Measurements from ENCODE around the gene LHCGR. TPM values are rescaled to one million over a fixed set of nuclear protein-coding genes. Genes with fewer than 3 reads are reported as not detected.

The LHCGR gene
- total and polyA plus RNA-seq, 2 experiments from 2014 or later = 0.23 TPM; not detected in 1

DNA sequence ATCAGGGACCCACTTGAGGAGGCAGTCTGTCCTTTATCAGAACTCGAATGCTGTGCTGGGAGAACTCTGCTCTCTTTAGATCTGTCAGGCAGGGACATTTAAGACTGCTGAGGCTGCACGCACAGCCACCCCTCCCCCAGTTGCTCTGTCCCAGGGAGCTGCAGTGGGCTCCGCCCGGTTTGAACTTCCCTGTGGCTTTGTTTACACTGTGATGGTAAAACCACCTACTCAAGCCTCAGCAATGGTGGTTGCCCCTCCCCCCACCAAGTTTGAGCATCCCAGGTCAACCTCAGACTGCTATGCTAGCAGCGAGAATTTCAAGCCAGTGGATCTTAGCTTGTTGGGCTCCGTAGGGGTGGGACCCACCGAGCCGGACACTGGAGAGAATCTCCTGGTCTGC is 11.8 kb upstream of the LHCGR start:
- TF ChIP-seq EZH2 (IDR thresholded peaks at IDR 0.05; ENCODE audit: borderline replicate concordance) = no peak
- TF ChIP-seq, protein P1, sequence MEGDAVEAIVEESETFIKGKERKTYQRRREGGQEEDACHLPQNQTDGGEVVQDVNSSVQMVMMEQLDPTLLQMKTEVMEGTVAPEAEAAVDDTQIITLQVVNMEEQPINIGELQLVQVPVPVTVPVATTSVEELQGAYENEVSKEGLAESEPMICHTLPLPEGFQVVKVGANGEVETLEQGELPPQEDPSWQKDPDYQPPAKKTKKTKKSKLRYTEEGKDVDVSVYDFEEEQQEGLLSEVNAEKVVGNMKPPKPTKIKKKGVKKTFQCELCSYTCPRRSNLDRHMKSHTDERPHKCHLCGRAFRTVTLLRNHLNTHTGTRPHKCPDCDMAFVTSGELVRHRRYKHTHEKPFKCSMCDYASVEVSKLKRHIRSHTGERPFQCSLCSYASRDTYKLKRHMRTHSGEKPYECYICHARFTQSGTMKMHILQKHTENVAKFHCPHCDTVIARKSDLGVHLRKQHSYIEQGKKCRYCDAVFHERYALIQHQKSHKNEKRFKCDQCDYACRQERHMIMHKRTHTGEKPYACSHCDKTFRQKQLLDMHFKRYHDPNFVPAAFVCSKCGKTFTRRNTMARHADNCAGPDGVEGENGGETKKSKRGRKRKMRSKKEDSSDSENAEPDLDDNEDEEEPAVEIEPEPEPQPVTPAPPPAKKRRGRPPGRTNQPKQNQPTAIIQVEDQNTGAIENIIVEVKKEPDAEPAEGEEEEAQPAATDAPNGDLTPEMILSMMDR (IDR thresholded peaks at IDR 0.05; ENCODE audit: poor library complexity) = no peak
- TF ChIP-seq EZH2phosphoT487 (IDR thresholded peaks at IDR 0.05; ENCODE audit: low read depth, severe bottlenecking, unreplicated experiment) = no peak

DNA sequence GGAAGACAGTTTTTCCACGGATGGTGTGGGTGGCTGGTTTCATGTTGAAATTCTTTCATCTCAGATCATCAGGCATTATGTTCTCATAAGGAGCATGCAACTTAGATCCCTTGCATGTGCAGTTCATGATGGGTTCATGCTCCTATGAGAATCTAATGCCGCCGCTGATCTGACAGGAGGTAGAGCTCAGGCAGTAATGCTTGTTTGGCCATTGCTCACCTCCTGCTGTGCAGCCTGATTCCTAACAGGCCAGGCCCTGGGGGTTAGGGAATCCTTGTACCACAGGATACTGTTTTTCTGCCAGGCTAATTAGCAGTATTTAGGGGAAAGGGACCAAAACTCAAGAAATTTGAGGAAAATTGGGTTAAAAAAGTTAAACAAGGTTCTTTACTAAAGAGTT is 5.3 kb upstream of the LHCGR start:
- H3K4me3 ChIP-seq = no peak overlapping the region
- H3K4me1 ChIP-seq (ENCODE audit: insufficient read depth) = no peaks in the 10 kb centered on the region
- no peaks in the 10 kb centered on the region for H3K79me2 ChIP-seq
- H3K27me3 ChIP-seq = peaks cover 5% of the 10 kb centered on the region
- H3K9me3 ChIP-seq (ENCODE audit: low read depth) = no peaks in the 10 kb centered on the region
- no peak overlapping the region for H3K4me2 ChIP-seq
- TF ChIP-seq EZH2 (IDR thresholded peaks at IDR 0.05; ENCODE audit: borderline replicate concordance) (no peak), EZH2phosphoT487 (IDR thresholded peaks at IDR 0.05; ENCODE audit: low read depth, severe bottlenecking, unreplicated experiment) (no peak)
- TF ChIP-seq, protein P1 (IDR thresholded peaks at IDR 0.05; ENCODE audit: poor library complexity) = no peak
- no peak overlapping the region for H2AFZ ChIP-seq
- H4K20me1 ChIP-seq (ENCODE audit: insufficient read depth, poor library complexity, severe bottlenecking) = no peaks in the 10 kb centered on the region
- H3K36me3 ChIP-seq (replicated peaks; ENCODE audit: insufficient read depth, low read depth) = no peaks in the 10 kb centered on the region
- DNase-seq (ENCODE audit: low spot score) = no peak
- H3K9me2 ChIP-seq (replicated peaks; ENCODE audit: insufficient read depth) = no peaks in the 10 kb centered on the region
- WGBS (ENCODE audit: low lambda C conversion rate, missing lambda C conversion rate) = 82% methylated on average over 3 of the region's 3 CpGs
- H3K27ac ChIP-seq = no peak overlapping the region

More for the DNA sequence above, 11.8 kb upstream of the LHCGR start:
- Histone ChIP-seq H2AFZ (no peak overlapping the region), H4K20me1 (ENCODE audit: insufficient read depth, poor library complexity, severe bottlenecking) (no peaks in the 10 kb centered on the region), H3K4me2 (no peak overlapping the region), H3K36me3 (replicated peaks; ENCODE audit: insufficient read depth, low read depth) (no peaks in the 10 kb centered on the region), H3K4me3 (no peak overlapping the region), H3K27me3 (no peaks in the 10 kb centered on the region), H3K4me1 (ENCODE audit: insufficient read depth) (no peaks in the 10 kb centered on the region), H3K79me2 (no peaks in the 10 kb centered on the region), H3K9me2 (replicated peaks; ENCODE audit: insufficient read depth) (no peaks in the 10 kb centered on the region), H3K27ac (no peak overlapping the region), H3K9me3 (ENCODE audit: low read depth) (no peaks in the 10 kb centered on the region)
- peak; percentile 54 for DNase-seq (ENCODE audit: low spot score)
- 53% methylated on average over 8 of the region's 8 CpGs for WGBS (ENCODE audit: low lambda C conversion rate, missing lambda C conversion rate)

DNA sequence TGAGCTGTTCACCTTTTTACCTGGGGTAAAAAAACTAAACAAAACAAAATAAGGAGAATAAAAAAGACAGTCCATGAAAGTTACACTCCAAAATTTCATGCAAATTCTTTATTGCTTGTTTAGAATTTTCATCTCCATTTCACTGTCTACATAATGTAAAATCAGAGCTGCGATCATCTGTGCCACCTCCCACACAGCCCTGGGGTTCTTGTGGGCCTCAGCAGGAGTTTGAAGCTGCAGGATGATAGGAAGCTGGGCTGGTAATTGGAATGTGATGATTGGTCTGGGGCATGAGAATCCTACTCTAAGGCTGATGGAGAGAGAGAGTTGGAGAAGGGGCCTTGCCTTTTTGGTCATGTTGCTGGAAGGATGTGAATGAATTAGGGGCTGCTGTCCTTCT is 4.2 kb upstream of the LHCGR start:
- H3K9me2 ChIP-seq (replicated peaks; ENCODE audit: insufficient read depth) = no peaks in the 10 kb centered on the region
- H3K27me3 ChIP-seq = peaks cover 15% of the 10 kb centered on the region
- H3K27ac ChIP-seq = no peak overlapping the region
- no peak overlapping the region for H3K4me2 ChIP-seq
- no peaks in the 10 kb centered on the region for H3K36me3 ChIP-seq (replicated peaks; ENCODE audit: insufficient read depth, low read depth)
- DNase-seq (ENCODE audit: low spot score) = no peak
- H3K79me2 ChIP-seq = no peaks in the 10 kb centered on the region
- no peak for TF ChIP-seq EZH2 (IDR thresholded peaks at IDR 0.05; ENCODE audit: borderline replicate concordance)
- H3K9me3 ChIP-seq (ENCODE audit: low read depth) = no peaks in the 10 kb centered on the region
- H3K4me3 ChIP-seq = no peak overlapping the region
- no peak overlapping the region for H2AFZ ChIP-seq
- WGBS (ENCODE audit: low lambda C conversion rate, missing lambda C conversion rate) = 93% methylated on average over 1 of the region's 1 CpG
- no peaks in the 10 kb centered on the region for H4K20me1 ChIP-seq (ENCODE audit: insufficient read depth, poor library complexity, severe bottlenecking)
- H3K4me1 ChIP-seq (ENCODE audit: insufficient read depth) = peaks cover 4% of the 10 kb centered on the region

DNA sequence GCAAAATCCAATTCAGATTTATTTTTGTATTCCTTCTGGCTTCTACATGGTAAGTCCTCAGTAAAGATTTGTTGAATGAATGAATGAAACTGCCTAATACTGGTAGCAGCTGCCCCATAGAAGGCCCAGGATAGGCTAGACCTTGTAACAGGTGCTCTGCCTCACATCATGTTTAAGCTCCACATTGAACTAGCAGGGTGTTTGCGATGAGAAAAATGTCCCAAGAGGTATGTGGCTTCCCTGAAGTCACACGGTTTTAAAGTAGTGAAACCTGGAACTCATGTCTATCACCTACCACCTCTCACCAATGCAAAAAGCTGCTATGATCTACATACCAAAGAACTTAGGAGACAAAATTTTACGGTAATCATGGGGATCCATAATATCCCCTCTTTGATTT is 765 bp upstream of the LHCGR start:
- WGBS (ENCODE audit: low lambda C conversion rate, missing lambda C conversion rate) = 47% methylated on average over 3 of the region's 3 CpGs
- peaks cover 19% of the 10 kb centered on the region for H3K27me3 ChIP-seq
- peaks cover 4% of the 10 kb centered on the region for H3K4me1 ChIP-seq (ENCODE audit: insufficient read depth)
- no peak overlapping the region for H3K4me3 ChIP-seq
- no peaks in the 10 kb centered on the region for H3K79me2 ChIP-seq
- TF ChIP-seq, protein P1 (IDR thresholded peaks at IDR 0.05; ENCODE audit: poor library complexity) = no peak
- TF ChIP-seq EZH2 (IDR thresholded peaks at IDR 0.05; ENCODE audit: borderline replicate concordance) (no peak), EZH2phosphoT487 (IDR thresholded peaks at IDR 0.05; ENCODE audit: low read depth, severe bottlenecking, unreplicated experiment) (no peak)
- no peak overlapping the region for H3K27ac ChIP-seq
- no peaks in the 10 kb centered on the region for H3K9me3 ChIP-seq (ENCODE audit: low read depth)
- no peaks in the 10 kb centered on the region for H3K36me3 ChIP-seq (replicated peaks; ENCODE audit: insufficient read depth, low read depth)
- H3K4me2 ChIP-seq = no peak overlapping the region
- no peaks in the 10 kb centered on the region for H4K20me1 ChIP-seq (ENCODE audit: insufficient read depth, poor library complexity, severe bottlenecking)
- no peak overlapping the region for H2AFZ ChIP-seq
- no peak for DNase-seq (ENCODE audit: low spot score)
- no peaks in the 10 kb centered on the region for H3K9me2 ChIP-seq (replicated peaks; ENCODE audit: insufficient read depth)

All from hepatocyte (in vitro differentiated cells).